Measurements from ENCODE around the gene VAPA.

DNA sequence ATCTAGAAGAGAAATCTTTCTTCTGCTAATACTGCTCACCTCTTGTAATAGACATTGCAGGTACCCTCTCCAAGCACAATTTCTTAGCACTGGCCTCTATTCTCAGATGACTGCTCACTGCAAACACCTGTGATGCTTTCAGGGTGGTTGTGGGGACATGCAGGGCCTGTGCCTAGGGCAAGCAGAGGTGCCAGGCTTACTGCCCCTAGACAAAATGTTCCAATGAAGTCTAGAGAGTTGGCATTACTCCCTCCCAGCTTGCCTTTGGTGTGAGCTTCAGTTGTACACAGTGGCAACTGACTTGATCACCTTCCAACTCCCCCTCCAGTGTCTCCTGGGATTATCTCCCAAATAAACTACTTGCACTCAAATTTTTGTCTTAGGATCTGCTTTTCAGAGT is 41.0 kb upstream of the VAPA start:
- TF ChIP-seq, protein P1, sequence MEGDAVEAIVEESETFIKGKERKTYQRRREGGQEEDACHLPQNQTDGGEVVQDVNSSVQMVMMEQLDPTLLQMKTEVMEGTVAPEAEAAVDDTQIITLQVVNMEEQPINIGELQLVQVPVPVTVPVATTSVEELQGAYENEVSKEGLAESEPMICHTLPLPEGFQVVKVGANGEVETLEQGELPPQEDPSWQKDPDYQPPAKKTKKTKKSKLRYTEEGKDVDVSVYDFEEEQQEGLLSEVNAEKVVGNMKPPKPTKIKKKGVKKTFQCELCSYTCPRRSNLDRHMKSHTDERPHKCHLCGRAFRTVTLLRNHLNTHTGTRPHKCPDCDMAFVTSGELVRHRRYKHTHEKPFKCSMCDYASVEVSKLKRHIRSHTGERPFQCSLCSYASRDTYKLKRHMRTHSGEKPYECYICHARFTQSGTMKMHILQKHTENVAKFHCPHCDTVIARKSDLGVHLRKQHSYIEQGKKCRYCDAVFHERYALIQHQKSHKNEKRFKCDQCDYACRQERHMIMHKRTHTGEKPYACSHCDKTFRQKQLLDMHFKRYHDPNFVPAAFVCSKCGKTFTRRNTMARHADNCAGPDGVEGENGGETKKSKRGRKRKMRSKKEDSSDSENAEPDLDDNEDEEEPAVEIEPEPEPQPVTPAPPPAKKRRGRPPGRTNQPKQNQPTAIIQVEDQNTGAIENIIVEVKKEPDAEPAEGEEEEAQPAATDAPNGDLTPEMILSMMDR (IDR thresholded peaks at IDR 0.05), result no peak
- no peak for TF ChIP-seq POLR2A (IDR thresholded peaks at IDR 0.05)

Data from vagina (tissue), 2 donors.